SK-N-SH (cell line): ENCODE results near the gene ETFRF1.

ENCODE experiments used
- EZH2phosphoT487 ChIP-seq: fragments of 200-600 bp; sonication (generic); IDR thresholded peaks from 2 replicates; pipeline ENCODE4 v1.6.1; 2017; ENCODE audit warnings: low read depth, mixed run types, mild to moderate bottlenecking, antibody characterized with exemption, moderate library complexity, borderline replicate concordance
- YY1 ChIP-seq: IDR thresholded peaks from 2 replicates; pipeline ENCODE4 v1.4.0; 2012; ENCODE audit warnings: low read depth, mild to moderate bottlenecking
- TF ChIP-seq, protein P1 (sequence below): fragments of 200-600 bp; sonication (generic); IDR thresholded peaks from 2 replicates; pipeline ENCODE4 v1.6.1; 2017; ENCODE audit warnings: antibody characterized with exemption, mild to moderate bottlenecking, moderate library complexity

DNA sequence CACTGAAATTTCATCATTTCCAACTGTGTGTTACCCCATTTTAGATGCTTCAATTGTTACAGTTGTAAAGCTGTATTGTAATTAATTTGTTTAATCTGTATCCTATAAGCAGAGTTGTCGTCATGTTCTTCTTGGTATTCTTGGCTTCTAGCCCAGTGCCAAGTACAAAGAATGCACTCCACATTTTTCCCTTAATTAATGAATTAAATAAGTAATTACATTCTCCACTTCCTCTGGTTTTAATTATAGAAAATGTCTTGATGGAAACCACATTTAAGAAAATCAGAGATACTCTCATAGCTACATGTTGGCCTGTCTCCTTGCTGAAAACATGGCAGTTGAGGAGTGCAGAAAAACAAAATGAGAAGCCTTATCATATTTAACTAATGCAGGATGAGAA is 823 bp upstream of the ETFRF1 start:
- TF ChIP-seq, protein P1, sequence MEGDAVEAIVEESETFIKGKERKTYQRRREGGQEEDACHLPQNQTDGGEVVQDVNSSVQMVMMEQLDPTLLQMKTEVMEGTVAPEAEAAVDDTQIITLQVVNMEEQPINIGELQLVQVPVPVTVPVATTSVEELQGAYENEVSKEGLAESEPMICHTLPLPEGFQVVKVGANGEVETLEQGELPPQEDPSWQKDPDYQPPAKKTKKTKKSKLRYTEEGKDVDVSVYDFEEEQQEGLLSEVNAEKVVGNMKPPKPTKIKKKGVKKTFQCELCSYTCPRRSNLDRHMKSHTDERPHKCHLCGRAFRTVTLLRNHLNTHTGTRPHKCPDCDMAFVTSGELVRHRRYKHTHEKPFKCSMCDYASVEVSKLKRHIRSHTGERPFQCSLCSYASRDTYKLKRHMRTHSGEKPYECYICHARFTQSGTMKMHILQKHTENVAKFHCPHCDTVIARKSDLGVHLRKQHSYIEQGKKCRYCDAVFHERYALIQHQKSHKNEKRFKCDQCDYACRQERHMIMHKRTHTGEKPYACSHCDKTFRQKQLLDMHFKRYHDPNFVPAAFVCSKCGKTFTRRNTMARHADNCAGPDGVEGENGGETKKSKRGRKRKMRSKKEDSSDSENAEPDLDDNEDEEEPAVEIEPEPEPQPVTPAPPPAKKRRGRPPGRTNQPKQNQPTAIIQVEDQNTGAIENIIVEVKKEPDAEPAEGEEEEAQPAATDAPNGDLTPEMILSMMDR, result no peak
- TF ChIP-seq EZH2phosphoT487, result no peak
- TF ChIP-seq YY1, result no peak
